Parathyroid adenoma (tissue), 2 donors: ENCODE results near the gene LIMA1.

Experiments
- H2AFZ ChIP-seq: fragments of 300-600 bp; sonication (generic); one replicate; pipeline ENCODE4 v1.7.0; 2017; ENCODE audit warnings: antibody characterized with exemption, mild to moderate bottlenecking
- H3K27ac ChIP-seq: fragments of 300-600 bp; sonication (generic); one replicate; pipeline ENCODE4 v1.7.0; 2017
- H3K27me3 ChIP-seq: fragments of 300-600 bp; sonication (generic); one replicate; pipeline ENCODE4 v1.7.0; 2017; ENCODE audit warnings: low read length; ENCODE audit not compliant: control insufficient read depth, insufficient read depth
- H3K36me3 ChIP-seq: fragments of 300-600 bp; sonication (generic); one replicate; pipeline ENCODE4 v1.7.0; 2017; ENCODE audit warnings: low read length; ENCODE audit not compliant: control insufficient read depth, insufficient read depth
- H3K4me1 ChIP-seq: fragments of 300-600 bp; sonication (generic); one replicate; pipeline ENCODE4 v1.7.0; 2017; ENCODE audit warnings: control low read depth
- H3K4me2 ChIP-seq: fragments of 300-600 bp; sonication (generic); one replicate; pipeline ENCODE4 v1.7.0; 2017; ENCODE audit warnings: low read length
- H3K4me3 ChIP-seq: fragments of 300-600 bp; sonication (generic); one replicate; pipeline ENCODE4 v1.7.0; 2017; ENCODE audit warnings: low read depth, low read length
- H3K79me2 ChIP-seq: fragments of 300-600 bp; sonication (generic); one replicate; pipeline ENCODE4 v1.7.0; 2017; ENCODE audit warnings: control low read depth
- H3K9ac ChIP-seq: fragments of 300-600 bp; sonication (generic); one replicate; pipeline ENCODE4 v1.7.0; 2017; ENCODE audit warnings: mild to moderate bottlenecking
- H3K9me3 ChIP-seq: fragments of 300-600 bp; sonication (generic); one replicate; pipeline ENCODE4 v1.7.0; 2017; ENCODE audit warnings: low read length; ENCODE audit not compliant: control insufficient read depth
- CTCF ChIP-seq: fragments of 300-600 bp; sonication (generic); IDR thresholded peaks from one replicate; pipeline ENCODE4 v1.7.0; 2017; ENCODE audit warnings: antibody characterized with exemption, mild to moderate bottlenecking
- donor health status: primary hyperparathyroidism.

LIMA1 gene

GRCh38 chr12:50211392-50212070 is 71.8 kb downstream of the LIMA1 start:
- H3K4me1 ChIP-seq, result no peaks in the 10 kb centered on the region
- H3K9me3 ChIP-seq, result no peaks in the 10 kb centered on the region
- H3K27me3 ChIP-seq, result no peaks in the 10 kb centered on the region
- H3K9ac ChIP-seq, result no peak overlapping the region
- TF ChIP-seq CTCF, result no peak
- H3K4me2 ChIP-seq, result no peak overlapping the region
- H3K27ac ChIP-seq, result peak overlapping the region; percentile 47
- H2AFZ ChIP-seq, result no peak overlapping the region
- H3K4me3 ChIP-seq, result no peak overlapping the region
- no peaks in the 10 kb centered on the region for H3K79me2 ChIP-seq
- H3K36me3 ChIP-seq, result no peaks in the 10 kb centered on the region

- Histone ChIP-seq H3K27me3 (no peaks in the 10 kb centered on the region), H3K9me3 (no peaks in the 10 kb centered on the region), H3K36me3 (no peaks in the 10 kb centered on the region), H3K79me2 (no peaks in the 10 kb centered on the region), H3K9ac (no peak overlapping the region), H3K4me2 (no peak overlapping the region), H2AFZ (no peak overlapping the region), H3K4me1 (no peaks in the 10 kb centered on the region), H3K4me3 (no peak overlapping the region), H3K27ac (no peak overlapping the region)
- no peak for TF ChIP-seq CTCF
Measured at GRCh38 chr12:50207424-50207823, 75.9 kb downstream of the LIMA1 start.

GRCh38 chr12:50205648-50206047 is 77.7 kb downstream of the LIMA1 start:
- Histone ChIP-seq H3K79me2 (no peaks in the 10 kb centered on the region), H2AFZ (no peak overlapping the region), H3K4me2 (no peak overlapping the region), H3K27ac (no peak overlapping the region), H3K9me3 (no peaks in the 10 kb centered on the region), H3K4me3 (no peak overlapping the region), H3K4me1 (no peaks in the 10 kb centered on the region), H3K27me3 (no peaks in the 10 kb centered on the region), H3K36me3 (no peaks in the 10 kb centered on the region), H3K9ac (no peak overlapping the region)
- no peak for TF ChIP-seq CTCF

- H3K27ac ChIP-seq, result no peak overlapping the region
- H2AFZ ChIP-seq, result no peak overlapping the region
Measured at GRCh38 chr12:50203691-50204090, 79.6 kb downstream of the LIMA1 start.

More at GRCh38 chr12:50203691-50204090, 79.6 kb downstream of the LIMA1 start:
- H3K9me3 ChIP-seq, result no peaks in the 10 kb centered on the region
- H3K27me3 ChIP-seq, result no peaks in the 10 kb centered on the region
- H3K4me3 ChIP-seq, result no peak overlapping the region
- TF ChIP-seq CTCF, result no peak
- H3K79me2 ChIP-seq, result no peaks in the 10 kb centered on the region
- H3K4me1 ChIP-seq, result no peaks in the 10 kb centered on the region
- H3K4me2 ChIP-seq, result no peak overlapping the region
- H3K36me3 ChIP-seq, result no peaks in the 10 kb centered on the region
- H3K9ac ChIP-seq, result no peak overlapping the region
